Breast epithelium (tissue), 3 donors: ENCODE results near the gene CTNNBL1.

ENCODE experiments used
- CTCF ChIP-seq, 3 donors: fragments of 450-650 bp; IDR thresholded peaks; one replicate each; pipeline ENCODE4 v1.5.1; 2016 to 2017; ENCODE audit warnings: antibody characterized with exemption in 3 of 3, mild to moderate bottlenecking in 3 of 3, moderate library complexity in 3 of 3
- POLR2A ChIP-seq: fragments of 450-650 bp; IDR thresholded peaks from one replicate; pipeline ENCODE4 v1.6.1; 2016; ENCODE audit warnings: antibody characterized with exemption, mild to moderate bottlenecking, moderate library complexity
- POLR2AphosphoS5 ChIP-seq, 3 donors: sonication (generic); formaldehyde crosslinking; IDR thresholded peaks; one replicate each; pipeline ENCODE4 v1.6.1; 2017; ENCODE audit warnings: antibody characterized with exemption in 3 of 3

GRCh38 chr20:37829128-37829527 is 135.3 kb downstream of the CTNNBL1 start:
- TF ChIP-seq POLR2AphosphoS5 (IDR thresholded peaks at IDR 0.05) (no peak), CTCF (IDR thresholded peaks at IDR 0.05) (no peak), POLR2A (no peak)
